HUES6 (cell line): ENCODE measurements around the gene ULK4.

ENCODE experiments used
- H3K27ac ChIP-seq: 2 replicates; pipeline ENCODE4 v1.7.0; 2013; ENCODE audit warnings: low read depth, mild to moderate bottlenecking, low read length, inconsistent platforms
- H3K27me3 ChIP-seq: 2 replicates; pipeline ENCODE4 v1.6.1; 2013; ENCODE audit warnings: low read length; ENCODE audit not compliant: control insufficient read depth, insufficient read depth
- H3K36me3 ChIP-seq: 2 replicates; pipeline ENCODE4 v1.6.1; 2013; ENCODE audit warnings: low read length; ENCODE audit not compliant: control insufficient read depth, insufficient read depth
- H3K4me1 ChIP-seq: 2 replicates; pipeline ENCODE4 v1.6.1; 2013; ENCODE audit warnings: low read length; ENCODE audit not compliant: control insufficient read depth, insufficient read depth
- H3K4me3 ChIP-seq: 2 replicates; pipeline ENCODE4 v1.5.1; 2013; ENCODE audit warnings: low read depth, low read length
- H3K9ac ChIP-seq: one replicate; pipeline ENCODE4 v1.6.1; 2013; ENCODE audit warnings: mild to moderate bottlenecking, low read length
- H3K9me3 ChIP-seq: 2 replicates; pipeline ENCODE4 v1.6.1; 2013; ENCODE audit warnings: low read depth, low read length; ENCODE audit not compliant: control insufficient read depth, insufficient read depth

The ULK4 gene

DNA sequence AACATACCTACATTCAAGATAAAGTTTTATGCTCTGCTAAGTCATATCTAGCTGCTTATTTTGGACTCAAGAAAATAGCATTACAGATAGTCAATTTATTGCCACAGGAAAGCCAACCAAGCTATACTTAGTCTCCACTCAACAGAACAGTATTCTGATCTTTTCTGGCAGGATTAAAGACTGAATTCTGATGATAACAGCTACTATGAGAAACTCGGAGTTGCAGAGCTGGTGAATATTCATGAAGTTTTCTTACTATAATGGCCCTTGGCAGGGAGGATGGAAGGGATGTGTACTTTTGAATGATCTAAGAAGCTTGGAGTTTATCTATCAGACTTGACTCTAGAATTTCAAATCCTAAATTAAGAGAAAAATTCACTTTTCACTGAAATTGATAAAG is 524.9 kb downstream of the ULK4 start:
- no peaks in the 10 kb centered on the region for H3K9me3 ChIP-seq
- no peak overlapping the region for H3K9ac ChIP-seq
- H3K27me3 ChIP-seq: no peaks in the 10 kb centered on the region
- no peak overlapping the region for H3K4me3 ChIP-seq
- peaks cover 14% of the 10 kb centered on the region; the same call in 1 of the 2 replicates for H3K4me1 ChIP-seq
- no peaks in the 10 kb centered on the region for H3K36me3 ChIP-seq
- no peak overlapping the region for H3K27ac ChIP-seq

DNA sequence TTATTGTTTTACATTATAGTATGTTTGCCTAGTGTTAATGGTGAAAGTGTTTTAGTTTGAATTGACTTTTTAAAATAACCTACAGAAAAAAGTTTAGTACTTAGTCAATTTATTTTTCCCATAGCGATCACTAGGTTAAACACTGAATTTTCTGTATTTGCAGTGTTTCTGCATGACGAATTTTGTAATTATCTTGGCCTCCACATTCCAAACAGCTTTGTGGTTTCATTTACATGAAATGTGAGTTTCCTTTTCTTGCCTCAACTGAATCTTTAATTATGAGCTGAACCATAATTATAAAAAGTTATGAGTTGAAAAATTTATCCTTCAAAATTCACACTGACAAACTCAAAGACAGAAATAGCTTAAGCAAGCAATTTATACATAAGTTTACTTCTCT is 527.1 kb downstream of the ULK4 start:
- no peak overlapping the region for H3K9ac ChIP-seq
- no peaks in the 10 kb centered on the region for H3K36me3 ChIP-seq
- H3K4me3 ChIP-seq: no peak overlapping the region
- H3K27me3 ChIP-seq: no peaks in the 10 kb centered on the region
- H3K4me1 ChIP-seq: peaks cover 14% of the 10 kb centered on the region; the same call in 1 of the 2 replicates
- no peak overlapping the region for H3K27ac ChIP-seq
- no peaks in the 10 kb centered on the region for H3K9me3 ChIP-seq

DNA sequence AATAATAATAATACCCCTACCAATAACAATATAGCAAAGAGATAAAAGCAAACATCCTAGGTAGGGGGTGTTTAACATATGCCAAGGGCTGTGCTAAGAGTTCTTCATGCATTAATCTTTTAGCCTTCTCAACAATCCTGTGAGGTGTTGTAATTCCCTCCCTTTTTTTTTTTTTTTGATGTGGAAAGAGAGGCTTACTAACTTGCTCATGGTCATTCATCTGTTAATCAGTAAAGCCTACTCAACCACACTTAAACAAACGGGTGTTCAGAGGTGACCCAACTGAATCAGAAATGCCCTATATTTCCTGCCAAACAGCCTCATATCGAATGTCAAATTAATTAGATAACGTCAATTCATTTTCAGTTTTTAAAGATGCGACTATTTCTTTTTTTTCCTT is 530.5 kb downstream of the ULK4 start:
- Histone ChIP-seq H3K27me3 (no peaks in the 10 kb centered on the region), H3K27ac (no peak overlapping the region), H3K4me3 (no peak overlapping the region), H3K36me3 (no peaks in the 10 kb centered on the region), H3K9ac (no peak overlapping the region), H3K9me3 (no peaks in the 10 kb centered on the region; the same call in 1 of the 2 replicates), H3K4me1 (no peaks in the 10 kb centered on the region)

DNA sequence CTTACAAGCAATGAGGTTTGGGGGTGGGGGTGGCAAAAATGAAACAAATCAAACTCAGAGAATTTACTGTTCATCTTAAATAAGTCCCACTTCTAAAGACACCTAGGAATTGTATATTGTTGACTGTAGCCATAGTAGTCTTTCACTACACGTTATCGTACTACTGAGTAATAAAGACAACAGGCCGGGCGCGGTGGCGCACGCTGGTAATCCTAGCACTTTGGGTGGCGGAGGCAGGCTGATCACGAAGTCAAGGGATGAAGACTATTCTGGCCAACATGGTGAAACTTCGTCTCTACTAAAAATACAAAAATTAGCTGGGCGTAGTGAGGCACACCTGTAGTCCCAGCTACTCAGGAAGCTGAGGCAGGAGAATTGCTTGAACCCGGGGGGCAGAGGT is 531.0 kb downstream of the ULK4 start:
- Histone ChIP-seq H3K9me3 (no peaks in the 10 kb centered on the region; the same call in 1 of the 2 replicates), H3K36me3 (no peaks in the 10 kb centered on the region), H3K4me1 (no peaks in the 10 kb centered on the region), H3K4me3 (no peak overlapping the region), H3K27me3 (no peaks in the 10 kb centered on the region), H3K27ac (no peak overlapping the region), H3K9ac (no peak overlapping the region)

DNA sequence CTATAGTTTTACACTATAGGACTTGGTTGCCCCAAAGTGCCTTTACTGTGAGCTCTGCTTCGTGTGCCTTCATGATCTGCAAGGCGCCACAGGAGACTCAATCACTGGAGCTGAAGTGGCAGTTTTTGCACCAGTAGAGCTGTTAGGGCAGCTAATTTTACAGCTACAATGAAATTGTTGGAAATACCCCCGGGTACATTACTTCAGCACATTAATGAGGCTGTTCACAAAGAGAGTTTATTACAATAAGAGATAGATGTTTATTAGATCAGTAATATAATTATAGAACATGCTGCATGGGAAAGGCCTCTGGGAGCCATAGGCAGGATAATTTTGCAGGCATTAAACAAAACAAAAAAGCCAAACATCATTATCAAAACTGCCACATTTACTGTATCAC is 531.5 kb downstream of the ULK4 start:
- no peak overlapping the region for H3K27ac ChIP-seq
- no peaks in the 10 kb centered on the region for H3K27me3 ChIP-seq
- no peak overlapping the region for H3K9ac ChIP-seq
- H3K4me3 ChIP-seq: no peak overlapping the region
- no peaks in the 10 kb centered on the region for H3K4me1 ChIP-seq
- no peaks in the 10 kb centered on the region; the same call in 1 of the 2 replicates for H3K9me3 ChIP-seq
- no peaks in the 10 kb centered on the region for H3K36me3 ChIP-seq

DNA sequence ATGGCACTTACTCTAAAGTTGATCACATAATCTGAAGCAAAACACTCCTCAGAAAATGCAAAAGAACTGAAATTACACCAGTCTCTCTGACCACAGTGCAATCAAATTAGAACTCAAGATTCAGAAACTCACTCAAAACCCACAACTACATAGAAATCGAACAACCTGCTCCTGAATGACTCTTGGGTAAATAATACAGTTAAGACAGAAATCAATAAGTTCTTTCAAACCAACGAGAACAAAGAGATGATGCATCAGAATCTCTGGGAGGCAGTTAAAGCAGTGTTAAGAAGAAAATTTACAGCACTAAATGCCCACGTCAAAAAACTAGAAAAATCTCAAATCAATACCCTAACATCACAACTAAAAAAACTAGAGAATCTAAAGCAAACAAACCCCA is 535.4 kb downstream of the ULK4 start:
- Histone ChIP-seq H3K27me3 (no peaks in the 10 kb centered on the region), H3K36me3 (no peaks in the 10 kb centered on the region), H3K4me1 (no peaks in the 10 kb centered on the region), H3K4me3 (no peak overlapping the region), H3K27ac (no peak overlapping the region), H3K9ac (no peak overlapping the region), H3K9me3 (no peaks in the 10 kb centered on the region; the same call in 1 of the 2 replicates)

DNA sequence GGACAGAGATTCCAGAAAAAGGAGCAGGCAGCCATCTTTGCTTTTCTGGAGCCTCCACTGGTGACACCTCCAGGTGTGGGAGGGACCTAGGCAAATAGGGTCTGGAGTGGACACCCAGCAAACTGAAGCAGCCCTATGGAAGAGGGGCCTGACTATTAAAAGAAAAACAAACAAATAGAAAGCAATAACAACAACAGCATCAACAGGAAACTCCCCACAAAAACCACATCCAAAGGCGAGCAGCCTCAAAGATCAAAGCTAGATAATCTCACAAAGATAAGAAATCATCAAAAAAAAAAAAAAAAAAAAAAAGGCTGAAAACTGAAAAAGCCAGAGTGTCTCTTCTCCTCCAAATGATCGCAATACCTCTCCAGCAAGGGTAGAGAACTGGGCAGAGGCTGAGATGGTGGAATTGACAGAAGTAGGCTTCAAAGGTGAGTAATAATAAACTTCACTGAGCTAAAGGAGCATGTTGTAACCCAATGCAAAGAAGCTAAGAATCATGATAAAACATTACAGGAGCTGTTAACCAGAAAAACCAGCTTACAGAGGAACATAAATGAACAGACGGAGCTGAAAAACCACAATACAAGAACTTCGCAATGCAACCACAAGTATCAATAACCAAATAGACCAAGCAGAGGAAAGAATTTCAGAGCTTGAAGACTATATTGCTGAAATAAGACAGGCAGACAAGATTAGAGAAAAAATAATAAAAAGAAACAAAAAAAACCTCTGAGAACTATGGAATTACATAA is 537.2 kb downstream of the ULK4 start:
- Histone ChIP-seq H3K27ac (no peak overlapping the region), H3K9ac (no peak overlapping the region), H3K36me3 (no peaks in the 10 kb centered on the region), H3K9me3 (no peaks in the 10 kb centered on the region; the same call in 1 of the 2 replicates), H3K27me3 (no peaks in the 10 kb centered on the region), H3K4me1 (no peaks in the 10 kb centered on the region), H3K4me3 (no peak overlapping the region)

DNA sequence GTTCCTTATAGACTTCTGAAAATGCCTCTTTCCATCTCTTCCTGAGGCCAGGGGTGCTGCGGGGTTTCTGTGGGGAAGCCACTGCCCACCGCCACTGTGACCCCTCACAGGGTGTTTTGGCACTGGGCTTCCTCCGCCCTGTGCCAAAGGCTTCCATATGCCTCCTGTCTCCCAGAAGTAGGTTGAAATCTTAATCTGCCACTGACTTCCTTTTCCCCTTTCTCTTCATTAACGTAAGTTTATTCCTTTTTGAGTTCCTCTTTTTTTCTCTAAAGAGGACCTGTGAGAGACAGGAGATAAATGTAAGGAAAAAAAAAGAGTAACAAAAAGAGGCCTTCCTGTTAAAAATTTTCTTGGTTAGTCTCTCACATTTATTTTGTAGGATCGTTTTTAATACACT is 542.1 kb downstream of the ULK4 start:
- H3K4me3 ChIP-seq: no peak overlapping the region
- no peaks in the 10 kb centered on the region for H3K36me3 ChIP-seq
- H3K9me3 ChIP-seq: no peaks in the 10 kb centered on the region
- H3K9ac ChIP-seq: no peak overlapping the region
- H3K4me1 ChIP-seq: peaks cover 8% of the 10 kb centered on the region; the same call in 1 of the 2 replicates
- no peak overlapping the region for H3K27ac ChIP-seq
- H3K27me3 ChIP-seq: no peaks in the 10 kb centered on the region

DNA sequence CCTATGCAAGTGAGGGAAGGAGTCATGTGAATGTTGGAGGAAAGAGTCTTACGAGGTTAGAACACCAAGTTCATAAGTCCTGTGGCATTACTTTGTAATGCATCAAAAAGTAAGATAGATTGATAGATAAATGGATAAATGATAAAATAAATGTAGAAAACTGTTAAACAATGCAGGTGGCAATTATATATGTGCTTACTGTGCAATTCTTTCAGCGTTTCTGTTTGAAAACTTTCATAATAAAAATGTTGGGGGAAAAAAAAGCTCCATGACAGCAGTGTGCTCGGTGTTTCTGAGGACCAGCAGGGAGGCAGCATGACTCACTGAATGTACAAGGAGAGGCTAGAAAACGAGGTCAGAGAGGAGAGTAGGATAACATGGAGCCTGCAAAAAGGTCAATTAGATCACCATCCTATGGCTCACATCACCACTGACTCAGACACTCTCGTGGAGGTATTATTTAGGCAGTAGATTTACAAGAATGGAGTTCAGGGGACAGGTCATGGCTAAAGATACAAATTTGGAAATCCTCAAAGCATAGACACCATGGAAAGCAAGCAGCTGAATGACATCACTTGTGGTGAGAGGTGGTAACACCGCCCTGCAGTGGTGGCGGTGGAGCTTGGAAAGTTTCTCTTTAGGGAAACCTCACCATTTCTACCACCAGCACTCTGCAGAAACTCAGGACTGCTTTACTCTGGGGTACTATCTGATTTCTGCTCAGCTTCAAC is 542.8 kb downstream of the ULK4 start:
- Histone ChIP-seq H3K9me3 (no peaks in the 10 kb centered on the region), H3K27ac (no peak overlapping the region), H3K36me3 (no peaks in the 10 kb centered on the region), H3K4me1 (peaks cover 8% of the 10 kb centered on the region; the same call in 1 of the 2 replicates), H3K27me3 (no peaks in the 10 kb centered on the region), H3K4me3 (no peak overlapping the region), H3K9ac (no peak overlapping the region)

DNA sequence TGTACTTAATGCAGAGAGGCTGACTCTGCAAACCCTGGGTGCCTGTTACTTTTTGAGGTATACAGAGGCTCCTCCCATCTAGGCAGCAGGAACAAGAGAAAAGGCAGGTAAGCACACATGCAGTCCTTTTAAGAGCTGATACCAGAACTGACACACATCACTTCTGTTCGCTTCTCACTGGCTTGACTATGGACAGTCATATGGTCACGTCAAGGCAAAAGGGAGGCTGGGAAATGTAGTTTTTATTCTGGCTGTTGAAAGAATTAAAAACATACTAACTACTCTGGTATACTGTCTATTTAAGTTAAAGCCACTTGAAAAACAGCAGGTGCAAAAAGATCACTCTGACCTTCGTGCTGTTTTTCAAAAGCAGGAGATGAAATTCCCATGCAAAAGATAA is 544.3 kb downstream of the ULK4 start:
- H3K4me1 ChIP-seq: peaks cover 8% of the 10 kb centered on the region; the same call in 1 of the 2 replicates
- no peak overlapping the region for H3K4me3 ChIP-seq
- H3K9me3 ChIP-seq: no peaks in the 10 kb centered on the region
- no peaks in the 10 kb centered on the region for H3K36me3 ChIP-seq
- no peaks in the 10 kb centered on the region for H3K27me3 ChIP-seq
- no peak overlapping the region for H3K9ac ChIP-seq
- no peak overlapping the region for H3K27ac ChIP-seq

DNA sequence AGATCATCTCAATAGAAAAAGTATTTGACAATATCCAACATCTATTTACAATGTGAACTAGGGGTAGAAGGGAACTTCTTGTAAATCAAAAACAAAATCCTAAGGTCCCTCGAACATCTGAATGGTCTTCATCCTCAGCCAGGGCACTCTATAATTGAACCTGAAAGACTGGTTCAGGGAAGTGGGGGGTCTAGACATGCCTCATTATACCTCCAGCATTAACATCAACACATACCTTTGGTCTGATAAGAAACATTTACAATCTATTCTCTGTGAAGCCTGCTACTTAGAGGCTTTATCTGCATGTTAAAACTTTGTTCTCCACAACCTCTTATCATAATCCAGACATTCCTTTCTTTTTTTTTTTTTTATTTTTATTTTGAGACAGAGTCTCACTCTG is 550.8 kb downstream of the ULK4 start:
- H3K36me3 ChIP-seq: no peaks in the 10 kb centered on the region
- H3K9me3 ChIP-seq: no peaks in the 10 kb centered on the region
- no peak overlapping the region for H3K4me3 ChIP-seq
- H3K4me1 ChIP-seq: no peaks in the 10 kb centered on the region
- no peaks in the 10 kb centered on the region for H3K27me3 ChIP-seq
- no peak overlapping the region for H3K9ac ChIP-seq
- H3K27ac ChIP-seq: no peak overlapping the region
